Left lobe of liver (tissue), 2 donors: ENCODE measurements around the gene BAZ2A. TPM values are rescaled to one million over a fixed set of nuclear protein-coding genes. Genes with fewer than 3 reads are reported as not detected.
"Not testable (repeated sequence)": the region's sequence is repeated elsewhere in the genome, so short reads cannot be mapped to it uniquely, and the experiment has no call there.

Experiments
- ATAC-seq: fragments of 200-7000 bp; cut with Tn5 transposase; one replicate; pipeline ENCODE4 v1.9.1; 2020; ENCODE audit warnings: mild to moderate bottlenecking, moderate library complexity
- DNase-seq: peaks from one replicate; pipeline ENCODE4 v3.0.0-alpha.2; 2020; ENCODE audit warnings: low spot score
- total RNA-seq: library from RNA; stranded (reverse); gene quantifications from one replicate; pipeline ENCODE4 v1.2.1, GENCODE V29; 2021
- donor health status: DM: no; HTN: no; CAD: no; lungs with moderate emphysema.
- donor health status: DM: no; HTN: yes; CAD: no.

The BAZ2A gene
- total RNA-seq = 32.2 TPM

DNA sequence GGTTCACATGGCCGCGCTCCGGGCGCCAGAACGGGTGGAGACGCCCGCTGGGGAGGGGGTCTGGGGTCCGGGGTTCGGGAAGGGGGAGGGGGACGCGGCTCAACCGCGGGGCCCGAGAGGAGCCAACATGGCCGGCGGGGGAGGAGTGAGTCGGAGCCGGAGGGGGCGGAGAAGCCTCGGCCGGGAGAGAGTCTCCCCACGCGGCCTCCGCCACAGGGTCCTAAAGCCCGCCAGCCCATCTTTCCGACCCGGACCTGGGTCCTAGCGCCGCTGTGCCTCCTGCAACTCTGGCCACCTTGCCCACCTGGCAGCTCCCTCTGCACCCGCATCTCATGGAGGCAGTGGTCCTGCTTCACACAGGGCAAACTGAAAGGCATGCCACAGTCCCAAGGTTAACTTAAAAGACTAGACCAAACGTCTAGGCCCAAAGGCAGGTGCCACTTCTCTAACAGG, at the start of gene BAZ2A:
Gene BAZ2A, minus strand, starts transcription at position 147 of the 453 bp plus-strand sequence. CDS start 12,796 bp downstream, outside the sequence.
- peak; percentile 76 for ATAC-seq
- DNase-seq = peak; percentile 90

DNA sequence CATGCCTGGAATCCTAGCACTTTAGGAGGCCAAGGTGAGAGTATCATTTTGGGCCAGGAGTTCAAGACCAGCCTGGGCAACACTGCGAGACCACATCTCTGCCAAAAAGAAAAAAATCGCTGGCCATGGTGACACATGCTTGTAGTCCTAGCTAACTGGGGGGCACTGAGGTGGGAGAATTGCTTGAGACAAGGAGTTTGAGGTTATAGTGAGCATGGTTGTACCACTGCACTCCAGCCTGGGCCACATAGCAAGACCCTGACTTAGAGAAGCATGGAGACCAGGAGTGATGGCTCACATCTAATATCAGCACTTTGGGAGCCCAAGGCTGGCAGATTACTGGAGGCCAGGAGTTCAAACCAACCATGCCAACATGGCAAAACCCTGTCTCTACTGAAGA, 48.7 kb upstream of the BAZ2A start:
- DNase-seq = peak; percentile 12
- no peak for ATAC-seq

DNA sequence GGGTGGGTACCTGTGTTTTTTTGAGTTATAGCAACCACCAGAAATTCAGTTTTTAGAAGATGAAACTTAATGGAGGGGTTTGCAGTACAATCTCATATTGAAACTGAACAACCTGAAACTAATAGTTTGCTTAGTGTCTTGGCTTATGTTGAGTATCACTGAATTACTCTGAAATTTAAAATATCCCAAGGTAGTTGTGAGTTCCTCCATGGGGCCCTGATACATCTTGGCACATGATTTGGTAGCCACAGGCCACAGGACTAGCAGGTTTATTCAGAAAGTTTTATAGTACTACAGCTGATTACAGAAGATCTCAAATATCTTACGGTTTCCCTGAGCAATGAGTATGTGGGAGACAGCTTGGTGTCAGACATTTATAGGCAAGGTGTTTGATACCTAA, 47.6 kb upstream of the BAZ2A start:
- ATAC-seq (no peak), DNase-seq (no peak)

- ATAC-seq = peak; percentile 11
- peak; percentile 40 for DNase-seq
Measured at GRCh38 chr12:56676851-56677580, 46.9 kb upstream of the BAZ2A start.

GRCh38 chr12:56671608-56672007, 41.5 kb upstream of the BAZ2A start:
- ATAC-seq (peak; percentile 26), DNase-seq (no peak)

- DNase-seq (no peak), ATAC-seq (no peak)
Measured at GRCh38 chr12:56670836-56671235, 40.7 kb upstream of the BAZ2A start.

GRCh38 chr12:56668197-56668457, 38.0 kb upstream of the BAZ2A start:
- DNase-seq (no peak), ATAC-seq (no peak)

GRCh38 chr12:56661979-56662638, 32.0 kb upstream of the BAZ2A start:
- DNase-seq = peak; percentile 19
- ATAC-seq = no peak

GRCh38 chr12:56661560-56661959, 31.4 kb upstream of the BAZ2A start:
- peak; percentile 22 for DNase-seq
- ATAC-seq = no peak

- ATAC-seq = no peak
- no peak for DNase-seq
Measured at GRCh38 chr12:56658921-56659320, 28.8 kb upstream of the BAZ2A start.

GRCh38 chr12:56657416-56658379, 27.6 kb upstream of the BAZ2A start:
- peak; percentile 27 for ATAC-seq

GRCh38 chr12:56653781-56654180, 23.7 kb upstream of the BAZ2A start:
- peak; percentile 33 for DNase-seq
- ATAC-seq = not testable (repeated sequence)

More at GRCh38 chr12:56657416-56658379, 27.6 kb upstream of the BAZ2A start:
- no peak for DNase-seq

DNA sequence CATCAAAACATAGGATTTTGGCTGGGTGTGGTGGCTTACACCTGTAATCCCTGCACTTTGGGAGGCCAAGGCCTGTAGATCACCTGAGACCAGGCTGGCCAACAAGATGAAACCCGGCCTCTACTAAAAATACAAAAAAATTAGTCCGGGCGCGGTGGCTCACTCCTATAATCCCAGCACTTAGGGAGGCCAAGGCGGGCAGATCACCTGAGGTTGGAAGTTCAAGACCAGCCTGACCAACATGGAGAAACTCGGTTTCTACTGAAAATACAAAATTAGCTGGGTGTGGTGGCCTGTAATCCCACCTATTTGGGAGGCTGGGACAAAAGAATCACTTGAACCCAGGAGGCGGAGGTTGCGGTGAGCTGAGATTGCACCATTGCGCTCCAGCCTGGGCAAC, 17.9 kb upstream of the BAZ2A start:
- ATAC-seq = not testable (repeated sequence)
- DNase-seq = peak; percentile 35

DNA sequence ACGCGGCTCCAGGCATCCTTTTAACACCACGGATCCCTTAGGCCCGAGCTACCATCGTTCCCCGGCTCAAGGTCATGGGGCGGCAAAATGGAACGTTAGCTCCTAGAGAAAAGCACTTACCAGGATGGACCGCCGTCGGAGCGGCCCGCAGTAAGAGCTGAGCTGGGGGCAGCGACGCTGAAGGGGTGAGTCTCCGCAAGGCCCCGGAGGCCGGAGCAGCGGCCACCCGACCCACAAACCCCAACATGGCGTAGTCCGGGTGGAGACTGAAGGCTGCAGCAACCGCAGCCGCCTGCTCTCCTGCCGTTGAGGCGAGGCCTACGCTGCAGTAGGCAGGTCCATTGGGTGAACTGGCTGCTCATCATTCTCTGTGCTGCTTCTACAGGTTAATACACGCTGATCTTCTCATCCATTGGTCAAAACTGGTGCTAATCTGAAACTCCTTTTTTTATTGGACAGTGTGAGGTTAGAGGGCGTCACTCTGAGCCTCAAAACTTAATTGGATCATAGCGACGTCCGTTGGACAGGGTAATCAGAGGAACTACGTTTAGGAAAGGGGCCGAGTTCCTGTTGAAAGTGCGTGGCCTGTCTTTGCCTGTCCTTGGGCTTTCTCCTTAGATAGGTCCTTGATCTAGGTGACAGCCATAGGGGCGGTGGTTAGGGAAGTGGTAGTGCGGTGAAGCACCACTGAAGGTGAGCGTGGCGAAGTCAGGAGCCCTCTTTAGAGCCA, 15.8 kb upstream of the BAZ2A start, which contains the start of gene ATP5F1B:
Gene ATP5F1B, minus strand, starts transcription at position 268 of the 730 bp plus-strand sequence. Its CDS starts 21 bp downstream, at position 247.
- ATAC-seq (peak; percentile 97), DNase-seq (peak; percentile 97)

- DNase-seq (peak; percentile 54), ATAC-seq (peak; percentile 28)
Measured at GRCh38 chr12:56645201-56645716, 15.1 kb upstream of the BAZ2A start.

- ATAC-seq (no peak), DNase-seq (no peak)
Measured at GRCh38 chr12:56644654-56645053, 14.5 kb upstream of the BAZ2A start.

GRCh38 chr12:56641219-56641618, 11.1 kb upstream of the BAZ2A start:
- ATAC-seq (no peak), DNase-seq (no peak)

- no peak for DNase-seq
Measured at GRCh38 chr12:56637621-56638020, 7.5 kb upstream of the BAZ2A start.

DNA sequence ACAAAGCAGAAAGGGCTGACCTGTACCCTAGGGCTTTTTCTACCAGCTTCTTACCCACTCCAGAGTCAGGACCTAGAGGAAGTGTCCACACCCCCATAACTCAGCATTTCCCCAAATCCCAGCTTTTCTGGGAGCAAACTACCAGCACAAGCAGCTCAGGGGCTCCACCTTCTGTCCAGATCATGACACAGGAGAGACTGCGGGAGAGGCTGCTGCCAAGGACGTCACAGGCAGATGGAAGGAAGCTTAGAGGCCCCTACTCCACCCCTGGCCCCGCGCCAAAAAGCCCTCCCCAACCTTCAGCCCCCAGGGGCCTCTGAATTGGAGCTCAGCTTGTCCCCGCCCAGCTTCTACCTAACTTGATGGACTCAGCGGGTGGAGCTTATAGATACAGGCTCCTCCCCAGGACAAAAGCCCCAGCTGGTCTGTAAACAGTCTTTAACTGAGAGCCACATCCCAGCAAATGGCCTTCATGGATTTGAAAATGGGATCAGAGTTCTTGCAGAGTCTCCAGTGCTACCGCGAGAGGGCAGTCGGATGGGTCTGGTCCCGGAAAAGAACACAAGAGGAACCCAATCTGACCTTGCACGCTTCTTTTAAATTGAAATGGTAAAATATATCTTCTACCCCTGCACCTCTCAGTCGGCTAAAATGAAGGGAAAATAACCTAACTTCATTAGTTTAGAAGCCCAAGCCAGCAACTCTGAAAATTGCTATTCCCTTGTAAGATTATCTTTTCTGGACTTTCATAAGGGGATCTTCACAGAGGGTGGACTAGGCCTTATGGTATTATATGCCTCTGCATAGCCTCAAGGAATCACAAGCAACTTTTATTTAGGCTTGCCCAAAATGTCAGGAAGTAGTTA, 6.8 kb upstream of the BAZ2A start:
- ATAC-seq (peak; percentile 73), DNase-seq (peak; percentile 98)

More at GRCh38 chr12:56637621-56638020, 7.5 kb upstream of the BAZ2A start:
- ATAC-seq = no peak
